Hematopoietic multipotent progenitor cell (in vitro differentiated cells): ENCODE data around the gene EYA2. TPM values are rescaled to one million over a fixed set of nuclear protein-coding genes. Genes with fewer than 3 reads are reported as not detected.
A peak's percentile ranks its signal among the peaks of the same experiment; 100 is the strongest.
"Not testable (repeated sequence)": the region's sequence is repeated elsewhere in the genome, so short reads cannot be mapped to it uniquely, and the experiment has no call there.

Experiments
- DNase-seq, 3 donors: peaks; one replicate each; pipeline ENCODE4 v3.0.0-alpha.2; 2011 to 2015; ENCODE audit warnings: low read depth in 2 of 3, low spot score in 2 of 3
- total RNA-seq: library from RNA; depleted of rRNA; stranded (reverse); fragments of >200 nt; gene quantifications from one replicate; pipeline ENCODE4 v1.2.3, GENCODE V29; 2012

Gene EYA2
- total RNA-seq, 1 donor: not detected

GRCh38 chr20:46951405-46951804, 56.8 kb downstream of the EYA2 start:
- no peak for DNase-seq

DNA sequence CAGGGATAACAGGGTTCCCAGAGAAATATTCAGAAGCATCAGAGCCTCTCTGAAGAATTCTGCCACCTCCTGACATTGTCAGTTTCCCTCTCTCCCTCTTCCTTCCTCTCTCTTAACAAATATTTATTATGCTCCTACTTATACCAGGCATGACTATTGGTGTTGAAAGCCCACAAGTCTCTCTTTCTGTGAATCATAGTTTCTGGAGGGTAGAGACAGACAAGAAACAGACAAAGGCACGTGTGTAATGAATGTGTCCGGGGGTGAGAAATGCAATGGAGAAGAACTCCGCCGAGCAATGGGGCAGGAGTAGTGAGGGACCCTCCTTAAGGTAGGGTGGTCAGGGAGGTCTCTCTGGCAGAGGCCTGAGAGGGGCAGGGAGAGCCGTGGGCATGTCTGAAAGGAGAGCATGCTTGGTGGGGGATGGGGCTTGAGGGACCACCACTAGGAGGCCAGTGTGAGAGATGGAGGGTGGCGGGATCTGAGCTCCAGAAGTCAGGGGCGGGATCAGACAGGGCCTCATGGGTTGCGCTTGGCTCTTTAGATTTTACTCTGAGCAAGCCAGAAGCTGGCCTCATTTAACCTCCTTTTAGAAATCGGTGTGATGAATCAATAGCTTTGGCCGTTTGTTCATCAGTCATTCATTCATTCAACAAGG, 57.3 kb downstream of the EYA2 start:
- no peak for DNase-seq

DNA sequence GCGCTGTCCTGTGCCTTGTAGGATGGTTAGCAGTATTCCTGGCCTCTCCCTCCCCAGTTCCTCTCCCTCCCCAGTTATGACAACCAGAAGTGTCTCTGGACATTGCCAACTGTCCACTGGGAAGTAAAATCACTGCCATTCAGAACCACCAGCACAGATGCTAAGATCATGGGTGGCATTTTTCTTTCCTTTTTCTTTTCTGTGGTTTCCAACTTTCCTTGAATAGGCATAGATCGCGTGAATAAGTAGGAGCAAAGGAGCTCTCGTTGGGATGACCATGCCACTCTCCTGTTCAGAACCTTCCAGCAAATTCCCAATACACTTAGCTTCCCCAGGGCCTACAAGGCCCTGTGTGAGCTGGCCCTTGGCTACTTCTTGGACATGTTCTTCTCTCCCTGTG, 59.0 kb downstream of the EYA2 start:
- DNase-seq: no peak

- DNase-seq: no peak
Measured at GRCh38 chr20:46954490-46955038, 59.9 kb downstream of the EYA2 start.

DNA sequence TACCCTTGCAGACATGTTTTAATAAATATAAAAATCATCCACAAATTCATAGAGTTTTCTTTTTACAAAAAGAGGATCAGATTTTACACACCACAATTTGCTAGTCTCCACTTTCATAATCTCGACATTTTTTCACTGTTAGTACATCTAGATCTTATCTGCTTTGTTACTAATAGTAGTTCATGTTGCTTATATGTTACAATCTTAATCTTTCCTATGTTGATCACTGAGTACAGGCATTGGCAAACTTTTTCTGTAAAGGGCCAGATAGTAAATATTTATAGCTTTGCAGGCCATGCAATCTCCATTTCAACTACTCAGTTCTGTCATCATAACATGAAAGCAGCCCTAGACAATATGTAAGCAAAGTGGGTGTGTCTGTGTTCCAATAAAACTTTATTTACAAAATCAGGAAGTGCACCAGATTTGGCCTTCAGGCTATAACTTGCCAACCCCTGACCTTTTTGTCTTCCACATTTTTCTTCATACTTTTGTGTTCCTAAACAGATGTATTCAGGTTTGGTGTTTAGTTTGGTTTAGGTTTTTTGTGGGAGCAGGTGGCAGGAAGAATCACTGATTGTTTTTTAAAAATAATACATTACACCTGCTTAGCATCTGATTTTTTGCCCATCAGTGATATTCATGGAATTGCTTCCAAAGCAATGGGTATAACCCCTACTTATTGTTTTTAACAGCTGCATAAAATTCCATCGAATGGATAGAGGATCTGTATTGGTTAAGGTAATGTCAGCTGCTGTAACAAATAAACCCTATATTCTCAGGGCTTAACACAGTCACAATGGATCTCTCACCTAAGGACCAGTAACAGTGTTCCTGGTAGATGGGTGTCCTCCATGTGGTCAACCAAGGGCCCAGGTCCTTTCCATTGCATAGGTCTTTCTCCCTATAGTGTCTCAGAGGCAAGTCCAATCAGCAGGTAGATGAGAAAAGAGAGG, 61.2 kb downstream of the EYA2 start:
- DNase-seq: no peak

DNA sequence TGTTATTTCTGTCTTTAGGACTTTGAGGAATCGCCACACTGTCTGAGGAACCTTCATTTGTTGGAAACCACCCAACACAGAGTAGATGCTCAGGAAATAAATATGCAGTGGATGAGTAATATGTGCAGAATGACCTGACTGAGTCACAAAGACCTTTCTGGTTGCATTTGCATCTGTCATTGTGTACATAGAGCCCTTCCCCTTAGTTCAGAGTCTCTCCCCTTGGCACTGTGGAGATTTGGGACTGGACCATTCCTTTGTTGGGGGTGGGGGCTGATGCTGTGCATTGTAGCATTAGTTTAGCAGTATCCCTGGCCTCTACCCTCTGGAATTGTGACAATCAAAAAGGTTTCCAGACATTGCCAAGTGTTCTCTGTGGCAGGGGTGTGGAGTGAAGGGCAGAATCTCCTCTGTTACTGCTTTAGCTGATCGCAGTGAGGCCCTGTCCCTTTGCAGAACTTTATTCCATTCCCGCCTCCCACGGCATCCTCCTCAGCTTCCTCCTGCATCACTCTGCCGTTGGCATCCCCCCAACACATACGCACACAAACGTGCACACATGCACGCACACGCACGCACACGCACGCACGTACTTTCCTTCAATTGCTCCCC, 64.5 kb downstream of the EYA2 start:
- no peak for DNase-seq

DNA sequence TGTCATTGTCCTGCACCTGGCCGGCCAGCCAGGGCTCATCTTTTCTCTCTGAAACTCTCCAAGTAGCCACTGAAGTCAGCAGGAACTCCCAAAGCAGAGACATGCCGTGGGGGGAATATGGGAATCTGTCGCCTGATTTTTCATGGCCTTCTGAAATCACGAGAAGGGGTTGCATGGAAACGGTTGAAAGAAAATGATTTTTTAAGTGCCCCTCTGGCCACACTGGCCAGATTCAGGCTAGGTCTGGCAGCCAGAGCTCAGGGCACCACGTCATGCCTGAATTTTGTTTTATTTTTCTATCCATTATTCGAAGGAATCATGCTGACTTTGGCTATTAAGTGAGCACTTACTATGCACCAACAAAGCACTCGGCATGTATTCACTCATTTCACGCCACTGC, 65.2 kb downstream of the EYA2 start:
- no peak for DNase-seq

DNA sequence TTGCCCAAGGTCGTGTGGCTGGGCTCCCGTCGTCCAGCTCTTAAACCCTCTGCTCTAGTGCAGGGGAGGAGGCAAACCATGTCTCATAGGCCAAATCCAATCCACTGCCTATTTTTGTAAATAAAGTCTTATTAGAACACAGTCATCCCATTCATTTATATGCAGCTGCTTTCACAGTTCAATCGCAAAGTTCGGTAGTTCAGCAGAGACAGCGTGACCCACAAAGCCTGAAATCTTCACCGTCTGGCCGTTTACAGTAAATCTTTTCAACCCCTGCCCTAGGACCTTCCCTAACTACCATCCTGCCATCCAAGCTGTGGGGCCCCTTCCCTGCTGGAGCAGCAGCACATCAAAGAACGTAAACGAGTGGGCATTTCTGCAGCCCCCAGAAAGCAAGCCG, 65.9 kb downstream of the EYA2 start:
- DNase-seq: no peak

DNA sequence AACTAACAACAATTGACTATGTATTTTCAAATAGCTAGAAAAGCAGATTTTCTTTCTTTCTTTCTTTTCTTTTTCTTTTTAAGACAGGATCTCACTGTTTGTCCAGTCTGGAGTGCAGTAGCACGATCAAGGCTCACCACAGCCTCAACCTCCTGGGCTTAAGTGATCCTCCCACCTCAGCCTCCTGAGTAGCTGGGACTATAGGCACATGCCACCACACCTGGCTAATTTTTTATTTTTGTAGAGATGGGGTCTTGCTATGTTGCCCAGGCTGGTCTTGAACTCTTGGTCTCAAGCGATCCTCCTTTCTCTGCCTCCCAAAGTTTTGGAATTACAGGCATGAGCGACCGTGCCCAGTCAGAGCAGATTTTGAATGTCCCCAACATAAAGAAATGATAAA, 67.3 kb downstream of the EYA2 start:
- not testable (repeated sequence) for DNase-seq

- no peak for DNase-seq
Measured at GRCh38 chr20:46962452-46963195, 68.0 kb downstream of the EYA2 start.

GRCh38 chr20:46963196-46963529, 68.5 kb downstream of the EYA2 start:
- DNase-seq: no peak

DNA sequence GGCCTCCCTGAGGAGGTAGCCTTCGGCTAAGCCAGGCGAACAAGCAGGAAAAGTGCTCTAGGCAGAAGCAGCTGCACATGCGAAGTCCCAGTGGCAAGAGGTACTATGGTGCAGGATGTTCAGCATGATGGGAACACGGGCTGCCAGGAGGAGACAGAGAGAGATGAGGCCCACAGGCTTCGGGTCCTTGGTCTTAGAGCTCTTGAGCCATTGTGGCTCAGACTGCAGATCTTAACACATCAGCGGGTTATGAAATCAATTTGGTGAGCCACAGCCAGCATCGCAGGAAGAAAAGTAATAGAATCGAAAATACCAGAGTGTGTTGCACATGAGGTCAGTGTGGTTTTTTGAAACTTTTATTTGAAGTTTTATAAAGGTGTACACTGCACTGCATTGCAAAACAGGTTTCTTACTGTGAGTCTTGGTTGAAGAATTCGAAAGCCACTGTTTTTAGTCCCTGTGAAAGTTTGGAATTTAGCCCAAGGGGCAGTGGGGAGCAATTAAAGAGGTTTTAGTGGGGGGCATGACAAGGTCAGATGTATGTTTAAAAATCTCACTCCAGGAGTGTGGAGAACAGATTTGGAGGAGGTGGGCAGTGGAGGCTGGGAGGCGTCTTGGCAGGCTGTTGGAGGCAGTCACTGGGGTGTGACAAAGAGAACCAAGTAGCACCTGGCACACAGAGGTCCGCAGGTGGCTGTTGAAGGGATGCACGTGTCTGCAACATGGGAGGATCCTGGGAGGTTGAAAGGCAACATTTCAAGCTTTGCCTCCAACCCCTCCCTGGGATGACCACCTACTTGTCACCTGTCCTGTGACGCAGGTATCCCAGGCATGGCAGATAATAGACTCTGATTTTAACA, 69.3 kb downstream of the EYA2 start:
- DNase-seq: no peak

DNA sequence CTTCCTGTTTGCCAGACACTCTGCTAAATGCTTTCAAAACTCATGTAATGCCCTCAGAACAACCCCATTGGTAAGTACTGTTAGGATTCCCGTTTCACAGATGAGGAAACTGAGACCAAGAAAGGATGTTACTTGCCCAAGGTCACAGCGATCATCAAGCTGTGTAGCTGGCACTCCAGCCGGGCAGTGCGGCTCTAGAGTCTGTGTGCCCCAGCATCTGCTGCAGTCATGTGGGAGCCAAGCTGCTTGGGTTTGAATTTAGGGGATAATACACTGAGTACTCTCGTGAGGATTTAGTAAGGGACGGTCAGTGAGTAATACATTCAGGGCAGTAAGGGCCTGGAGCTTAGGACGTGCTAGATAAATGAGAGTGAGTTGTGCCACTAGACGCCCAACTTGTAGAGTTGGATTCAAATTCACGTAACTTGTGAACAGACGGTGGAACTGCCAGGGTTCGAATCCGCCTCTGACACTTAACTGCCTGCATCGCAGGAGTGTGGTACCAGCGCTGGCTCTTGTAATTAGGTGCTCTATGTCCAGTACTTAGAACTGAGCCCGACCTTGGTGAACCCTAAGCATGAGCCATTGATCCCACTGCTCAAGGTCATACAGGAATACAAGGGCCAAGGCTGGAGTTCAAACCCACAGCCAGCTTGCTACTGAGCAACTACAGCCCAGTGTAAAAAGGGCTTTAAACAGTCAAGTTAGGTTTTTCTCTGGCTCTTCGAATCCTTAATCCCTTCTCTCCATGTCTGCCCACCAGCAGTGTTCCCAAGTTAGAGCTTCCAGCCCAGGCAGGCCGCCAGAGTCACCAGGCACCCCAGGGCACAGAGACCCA, 70.2 kb downstream of the EYA2 start:
- DNase-seq: no peak

- DNase-seq: no peak
Measured at GRCh38 chr20:46965477-46965876, 70.8 kb downstream of the EYA2 start.

DNA sequence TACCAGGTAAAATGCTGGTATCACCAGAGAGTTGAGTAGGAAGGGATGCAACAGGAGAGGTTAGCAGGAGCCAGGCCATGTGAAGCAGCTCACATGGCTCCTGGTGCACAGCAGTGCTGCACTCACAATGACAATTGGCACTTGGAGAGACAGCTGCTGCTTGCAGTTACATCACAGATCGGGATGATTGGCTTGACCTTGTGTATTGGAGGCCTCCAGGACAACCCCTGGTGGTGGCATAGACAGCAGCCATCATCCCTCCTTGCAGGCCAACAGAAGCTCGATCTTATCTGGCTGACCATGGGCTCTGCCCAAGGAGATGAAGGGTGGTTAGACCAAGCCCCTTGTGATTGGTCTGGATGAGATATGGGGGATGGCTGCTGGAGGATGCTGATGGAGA, 73.0 kb downstream of the EYA2 start:
- DNase-seq: no peak

- DNase-seq: peak in 1 of 3 donors; percentile 2
Measured at GRCh38 chr20:46970937-46971630, 76.4 kb downstream of the EYA2 start.

DNA sequence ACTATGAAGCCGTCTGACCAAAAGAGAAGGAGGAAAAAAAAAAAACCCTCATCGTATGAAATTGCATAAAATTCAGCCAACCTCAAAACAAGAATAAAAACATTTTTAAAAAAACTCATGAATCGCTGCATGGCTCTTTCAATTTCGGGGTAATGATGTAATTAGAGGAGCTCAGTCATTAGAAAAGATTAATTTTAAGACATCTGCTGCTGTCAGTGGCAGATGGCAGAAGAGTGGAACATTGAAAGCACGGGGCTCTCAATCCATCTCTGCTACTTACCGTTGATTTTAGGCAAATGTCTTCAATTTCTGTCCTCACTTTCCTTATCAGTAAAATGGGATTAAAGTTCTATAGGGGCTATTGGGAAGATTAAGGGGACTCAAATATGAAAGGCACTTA, 79.1 kb downstream of the EYA2 start:
- DNase-seq: no peak

DNA sequence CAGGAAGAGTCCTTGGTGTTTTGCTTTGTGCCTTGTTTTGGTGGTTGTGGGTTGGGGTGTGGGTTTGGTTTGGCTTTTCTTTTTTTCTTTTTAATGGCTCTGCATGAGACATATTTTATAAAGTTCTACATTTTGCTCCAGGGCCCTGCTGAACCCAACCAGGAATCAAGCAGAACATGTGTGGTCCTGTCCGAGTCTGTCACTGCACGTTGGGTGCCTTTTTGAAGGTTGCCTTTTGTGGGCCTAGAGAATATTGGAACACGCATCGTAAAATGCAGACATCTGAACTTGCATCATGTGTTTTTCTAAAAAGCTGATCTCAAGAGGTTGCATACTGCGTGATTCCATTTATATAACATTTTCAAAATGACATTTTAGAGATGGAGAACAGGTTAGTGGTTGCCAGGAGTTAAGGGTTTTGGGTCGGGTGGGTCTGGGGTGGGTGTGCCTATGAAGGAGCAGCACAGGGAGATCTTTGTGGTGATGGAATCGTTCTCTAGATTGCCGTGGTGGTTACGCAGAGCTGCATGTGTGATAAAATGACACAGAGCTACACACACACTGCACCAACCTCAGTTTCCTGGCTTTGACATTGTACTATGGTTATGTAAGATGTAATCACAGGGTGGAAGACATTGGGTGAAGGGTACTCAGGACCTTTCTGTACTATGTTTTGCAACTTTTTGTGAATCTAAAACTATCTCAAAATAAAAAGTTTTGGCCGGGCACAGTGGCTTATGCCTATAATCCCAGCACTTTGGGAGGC, 80.2 kb downstream of the EYA2 start:
- no peak for DNase-seq
